H1 (cell line): ENCODE data around the gene SMIM41. TPM values are rescaled to one million over a fixed set of nuclear protein-coding genes. Genes with fewer than 3 reads are reported as not detected.

Source experiments
- CTCF ChIA-PET: fragments of 300-600 bp; sonication (Branson Sonifier 250); formaldehyde crosslinking; loops from one replicate; lab custom pipeline; 2021; ENCODE audit not compliant: partially characterized antibody; lab: Charles Lee
- POLR2A ChIA-PET: fragments of 300-600 bp; sonication (Branson Sonifier 250); formaldehyde crosslinking; loops from one replicate; lab custom pipeline; 2021; ENCODE audit warnings: inconsistent platforms; ENCODE audit not compliant: partially characterized antibody; lab: Charles Lee
- DNase-seq, 2 experiments: peaks; one replicate each; pipeline versions ENCODE4 v3.0.0 to v3.0.0-alpha.2; 2010 to 2022; ENCODE audit warnings: low spot score in 2 of 2, low read depth in 1 of 2, mixed read lengths in 1 of 2
- FAIRE-seq: peaks from 2 replicates; lab custom pipeline; 2011; peaks lifted over from hg19 to GRCh38; lab: Jason Lieb, UNC
- H2AFZ ChIP-seq: 2 replicates; pipeline ENCODE4 v1.8.1; 2012; ENCODE audit warnings: low read length, inconsistent platforms
- H2AK5ac ChIP-seq: 2 replicates; pipeline ENCODE4 v1.6.1; 2013; ENCODE audit warnings: low read depth, low read length
- H2BK120ac ChIP-seq: replicated peaks from 2 replicates; pipeline ENCODE3; 2013; ENCODE audit warnings: low read depth, low read length, inconsistent platforms
- H2BK12ac ChIP-seq: 2 replicates; pipeline ENCODE4 v1.6.1; 2013; ENCODE audit warnings: low read depth, low read length
- H2BK15ac ChIP-seq: 2 replicates; pipeline ENCODE4 v1.6.1; 2013; ENCODE audit warnings: low read length
- H2BK20ac ChIP-seq: 2 replicates; pipeline ENCODE4 v1.6.1; 2013; ENCODE audit warnings: low read length
- H2BK5ac ChIP-seq: 2 replicates; pipeline ENCODE4 v1.6.1; 2013; ENCODE audit warnings: low read depth, low read length
- H3K14ac ChIP-seq: 2 replicates; pipeline ENCODE4 v1.6.1; 2013; ENCODE audit warnings: inconsistent platforms; ENCODE audit not compliant: insufficient read length
- H3K18ac ChIP-seq: 2 replicates; pipeline ENCODE4 v1.6.1; 2013; ENCODE audit warnings: low read length; ENCODE audit errors: extremely low read depth
- H3K23ac ChIP-seq: 2 replicates; pipeline ENCODE4 v1.6.1; 2013; ENCODE audit warnings: inconsistent platforms; ENCODE audit not compliant: insufficient read length
- H3K23me2 ChIP-seq: 2 replicates; pipeline ENCODE4 v1.6.1; 2013; ENCODE audit warnings: low read depth, low read length
- H3K27ac ChIP-seq: 2 replicates; pipeline ENCODE4 v1.6.1; 2011; ENCODE audit warnings: low read depth, low read length, inconsistent platforms
- H3K27me3 ChIP-seq, 4 experiments: replicated peaks in 1 of 4; 1 replicate in 1 of 4; 2 replicates in 3 of 4; pipeline versions ENCODE4 v1.6.1 to v1.8.1; 2011 to 2013; ENCODE audit warnings: low read length in 3 of 4, mild to moderate bottlenecking in 3 of 4, inconsistent platforms in 2 of 4, mixed read lengths in 2 of 4, moderate library complexity in 1 of 4; ENCODE audit not compliant: control insufficient read depth in 3 of 4, insufficient read depth in 3 of 4; ENCODE audit errors: extremely low read depth in 1 of 4
- H3K36me3 ChIP-seq, 4 experiments: 2 replicates each; pipeline versions ENCODE4 v1.6.1 to v1.8.1; 2011 to 2013; ENCODE audit warnings: mild to moderate bottlenecking in 4 of 4, low read length in 3 of 4, moderate library complexity in 2 of 4, control low read depth in 1 of 4, inconsistent platforms in 1 of 4; ENCODE audit not compliant: insufficient read depth in 4 of 4, control insufficient read depth in 2 of 4
- H3K4ac ChIP-seq: replicated peaks from 2 replicates; pipeline ENCODE3; 2013; ENCODE audit warnings: low read length, low read depth, mixed read lengths, inconsistent platforms; ENCODE audit not compliant: insufficient read length
- H3K4me1 ChIP-seq, 4 experiments: replicated peaks in 1 of 4; 1 replicate in 1 of 4; 2 replicates in 3 of 4; pipeline versions ENCODE4 v1.6.1 to v1.8.1; 2011 to 2013; ENCODE audit warnings: low read length in 3 of 4, inconsistent platforms in 2 of 4, mixed read lengths in 1 of 4; ENCODE audit not compliant: insufficient read depth in 4 of 4, control insufficient read depth in 3 of 4
- H3K4me2 ChIP-seq, 2 experiments: 2 replicates each; pipeline versions ENCODE4 v1.6.1 to v1.8.1; 2011 to 2013; ENCODE audit warnings: low read depth in 2 of 2, low read length in 2 of 2, control low read depth in 1 of 2, inconsistent platforms in 1 of 2, mild to moderate bottlenecking in 1 of 2; ENCODE audit not compliant: insufficient read depth in 1 of 2
- H3K4me3 ChIP-seq, 4 experiments: fragments of 200-600, 300-600 bp in 1 of 4; sonication (generic), shearing (Covaris generic), sonication (Bioruptor Twin) in 1 of 4; 2 replicates each; pipeline versions ENCODE4 v1.5.1 to v1.8.1; 2011 to 2016; ENCODE audit warnings: low read length in 4 of 4, low read depth in 3 of 4, control low read depth in 2 of 4, inconsistent platforms in 2 of 4, mild to moderate bottlenecking in 2 of 4, mixed read lengths in 1 of 4, moderate library complexity in 1 of 4; ENCODE audit not compliant: insufficient read depth in 2 of 4; ENCODE audit errors: extremely low read depth in 1 of 4
- H3K56ac ChIP-seq: replicated peaks from 2 replicates; pipeline ENCODE3; 2013; ENCODE audit warnings: low read depth, mild to moderate bottlenecking, mixed read lengths, low read length, inconsistent platforms; ENCODE audit not compliant: insufficient read length
- H3K79me1 ChIP-seq: 2 replicates; pipeline ENCODE4 v1.6.1; 2013; ENCODE audit warnings: low read depth, low read length, control low read depth
- H3K79me2 ChIP-seq, 2 experiments: 2 replicates each; pipeline versions ENCODE4 v1.6.1 to v1.8.1; 2012 to 2013; ENCODE audit warnings: low read length in 2 of 2, mild to moderate bottlenecking in 2 of 2, inconsistent platforms in 1 of 2; ENCODE audit not compliant: insufficient read depth in 2 of 2, control insufficient read depth in 1 of 2
- H3K9ac ChIP-seq, 4 experiments: replicated peaks in 1 of 4; 1 replicate in 1 of 4; 2 replicates in 3 of 4; pipeline versions ENCODE4 v1.6.1 to v1.8.1; 2011 to 2013; ENCODE audit warnings: low read depth in 3 of 4, low read length in 3 of 4, control low read depth in 2 of 4, mild to moderate bottlenecking in 2 of 4, moderate library complexity in 2 of 4, inconsistent platforms in 1 of 4; ENCODE audit errors: extremely low read depth in 1 of 4
- H3K9me3 ChIP-seq, 2 experiments: 2 replicates each; pipeline versions ENCODE4 v1.6.1 to v1.8.1; 2012 to 2013; ENCODE audit warnings: mild to moderate bottlenecking in 2 of 2, moderate library complexity in 2 of 2, control low read depth in 1 of 2, inconsistent platforms in 1 of 2, low read depth in 1 of 2, low read length in 1 of 2, mixed read lengths in 1 of 2; ENCODE audit not compliant: insufficient read depth in 2 of 2
- H4K20me1 ChIP-seq, 2 experiments: replicated peaks in 1 of 2; 2 replicates each; pipeline versions ENCODE3 to v1.8.1; 2011 to 2013; ENCODE audit warnings: inconsistent platforms in 2 of 2, low read length in 2 of 2, mild to moderate bottlenecking in 1 of 2; ENCODE audit not compliant: insufficient read depth in 2 of 2, control insufficient read depth in 1 of 2
- H4K5ac ChIP-seq: 2 replicates; pipeline ENCODE4 v1.6.1; 2013; ENCODE audit warnings: low read length, low read depth, mixed read lengths, inconsistent platforms; ENCODE audit not compliant: insufficient read length
- H4K8ac ChIP-seq: 2 replicates; pipeline ENCODE4 v1.8.0; 2013; ENCODE audit warnings: mild to moderate bottlenecking, moderate library complexity, low read length, inconsistent platforms; ENCODE audit not compliant: insufficient read depth; ENCODE audit errors: extremely low read depth
- H4K91ac ChIP-seq: replicated peaks from 2 replicates; pipeline ENCODE3; 2013; ENCODE audit warnings: low read length, mixed read lengths, inconsistent platforms; ENCODE audit not compliant: insufficient read length
- CEBPB ChIP-seq: IDR thresholded peaks from 2 replicates; pipeline ENCODE4 v1.6.1; 2012; ENCODE audit warnings: low read depth, low read length
- CREB1 ChIP-seq: IDR thresholded peaks from 2 replicates; pipeline ENCODE4 v1.6.1; 2012; ENCODE audit warnings: inconsistent platforms
- FOSL1 ChIP-seq: IDR thresholded peaks from 2 replicates; pipeline ENCODE4 v1.6.1; 2011; ENCODE audit warnings: mild to moderate bottlenecking, low read depth, low read length, moderate library complexity; ENCODE audit not compliant: insufficient read depth
- MAFK ChIP-seq: IDR thresholded peaks from 2 replicates; pipeline ENCODE4 v1.6.1; 2012; ENCODE audit warnings: low read depth, mild to moderate bottlenecking, improper control_type of control experiment, low read length
- POU5F1 ChIP-seq: IDR thresholded peaks from 2 replicates; pipeline ENCODE4 v1.6.1; 2011; ENCODE audit warnings: low read depth, mild to moderate bottlenecking, low read length, moderate library complexity
- RXRA ChIP-seq: IDR thresholded peaks from 2 replicates; pipeline ENCODE4 v1.6.1; 2011; ENCODE audit warnings: low read depth, mild to moderate bottlenecking, low read length, moderate library complexity; ENCODE audit not compliant: insufficient read depth
- SP4 ChIP-seq: IDR thresholded peaks from 2 replicates; pipeline ENCODE4 v1.6.1; 2012; ENCODE audit warnings: low read length, inconsistent platforms
- WGBS, 2 experiments: shearing (Covaris generic) in 1 of 2; methylation state at CpG; one replicate each; pipeline versions ENCODE4 v1.1.6 to v1.1.7; 2013 to 2015; ENCODE audit warnings: low lambda C conversion rate in 2 of 2, mixed read lengths in 2 of 2, inconsistent platforms in 1 of 2, low coverage in 1 of 2, missing lambda C conversion rate in 1 of 2; ENCODE audit not compliant: insufficient replicate concordance in 2 of 2, insufficient coverage in 1 of 2, insufficient read length in 1 of 2; ENCODE audit errors: extremely low coverage in 1 of 2, missing lambda C conversion rate in 1 of 2; 5-methylcytosine and 5-hydroxymethylcytosine counted together
- polyA plus RNA-seq, 7 experiments: library from polyadenylated mRNA; depleted of rRNA in 3 of 7; stranded (reverse) in 5 of 7; unstranded in 2 of 7; fragments of >200 nt in 5 of 7; fragments of 200-250 nt in 2 of 7; gene quantifications; 1 replicate in 5 of 7; 2 replicates in 1 of 7; 4 replicates in 1 of 7; pipeline versions ENCODE4 v1.2.1 to v1.2.3, GENCODE V29; 2011 to 2013; ENCODE audit warnings: missing spikeins in 2 of 7, mixed read lengths in 2 of 7
- total RNA-seq: library from RNA; stranded (reverse); fragmentation: NEBNext Ultra II Directional; extraction: Animal tissue kit (Norgen Biotek cat#: 25700); gene quantifications from 2 replicates; pipeline ENCODE4 v1.2.1, GENCODE V29; 2021
- TF ChIP-seq, protein P1 (sequence below): IDR thresholded peaks from 2 replicates; pipeline ENCODE4 v1.6.1; 2011; ENCODE audit warnings: low read depth, mild to moderate bottlenecking, low read length; ENCODE audit not compliant: insufficient read depth

Gene SMIM41
- total and polyA plus RNA-seq, 2 of the 8 experiments (the other 6 are each of a cell fraction or from before 2014, with no cell fraction given): 0.28 to 0.98 TPM

DNA sequence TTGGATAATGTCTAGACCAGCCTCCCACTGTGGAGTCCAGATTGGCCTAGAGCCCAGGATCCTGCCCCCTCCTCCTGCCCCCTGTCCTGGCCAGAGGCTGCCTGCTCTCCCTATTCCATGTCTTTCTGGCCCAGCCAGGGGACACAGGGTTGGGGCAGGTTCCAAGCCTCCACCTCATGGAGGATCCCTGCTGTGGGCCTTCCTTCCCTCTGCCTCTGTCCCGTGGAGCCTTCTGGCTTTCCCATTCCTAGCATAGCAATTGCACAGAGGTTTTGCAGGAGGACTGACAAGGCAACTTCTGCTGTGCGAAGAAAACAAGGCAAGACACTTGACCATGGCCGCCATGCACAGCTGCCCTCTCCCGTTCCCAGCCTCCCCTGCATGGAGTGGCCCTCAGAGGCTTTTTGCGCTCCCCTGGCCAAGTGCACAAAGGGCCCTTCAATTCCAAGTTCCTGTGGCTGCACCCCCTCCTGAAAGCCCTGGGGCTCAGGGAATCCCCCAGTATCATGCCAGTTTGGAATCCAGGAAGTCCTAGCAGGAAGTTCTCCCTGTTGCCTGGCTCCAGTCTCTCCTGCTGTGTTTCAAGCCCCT is 70.2 kb downstream of the SMIM41 start:
- peak overlapping the region; percentile 90; the same call in 1 of the 2 replicates for H2BK12ac ChIP-seq
- CTCF ChIA-PET: interaction anchor here (0.6 to 3.5 kb wide), 18 partner anchors 9 to 721 kb away, joined by 3 to 26 read pairs (median 5); no protein-coding TSS in a partner anchor
- DNase-seq: no peak
- no peak overlapping the region for H3K4me3 ChIP-seq
- H3K56ac ChIP-seq: no peak overlapping the region
- no peak overlapping the region for H4K5ac ChIP-seq
- peak overlapping the region; percentile 4 for H4K91ac ChIP-seq
- H3K36me3 ChIP-seq: no peaks in the 10 kb centered on the region
- no peaks in the 10 kb centered on the region for H3K79me1 ChIP-seq
- POLR2A ChIA-PET: interaction anchor here (2.1 kb wide), 1 partner anchor 28 kb away, joined by 5 read pairs; no protein-coding TSS in a partner anchor
- 0 out of 2 replicates have a peak overlapping the region, but pooled peaks have one; percentile 34 for H3K27ac ChIP-seq
- no peaks in the 10 kb centered on the region for H4K20me1 ChIP-seq
- H3K23me2 ChIP-seq: no peaks in the 10 kb centered on the region; the same call in 1 of the 2 replicates
- no peak overlapping the region for H3K4ac ChIP-seq
- H2AFZ ChIP-seq: no peak overlapping the region
- H3K9ac ChIP-seq: 0 out of 7 replicates have a peak overlapping the region, but pooled peaks of 1 of the 4 experiments have one; percentile 6
- H2BK120ac ChIP-seq: no peak overlapping the region
- H2AK5ac ChIP-seq: 0 out of 2 replicates have a peak overlapping the region, but pooled peaks have one; percentile 86
- no peak overlapping the region for H3K14ac ChIP-seq
- 85% methylated on average over 5 of the region's 5 CpGs; no CpG with 5 or more reads in 1 of the 2 experiments for WGBS, 2 experiments
- H2BK15ac ChIP-seq: no peak overlapping the region
- H4K8ac ChIP-seq: no peak overlapping the region
- H3K4me2 ChIP-seq: no peak overlapping the region
- peak overlapping the region; percentile 90; the same call in 1 of the 2 replicates for H3K18ac ChIP-seq
- peaks cover 8 to 38% (median 15%) of the 10 kb centered on the region in 4 experiments for H3K4me1 ChIP-seq
- H2BK5ac ChIP-seq: peak overlapping the region; percentile 95; the same call in 1 of the 2 replicates
- no peak for FAIRE-seq
- no peaks in the 10 kb centered on the region for H3K79me2 ChIP-seq
- H3K27me3 ChIP-seq: peaks cover 0 to 4% (median 2%) of the 10 kb centered on the region in 4 experiments; a peak in 2 of 7 replicates
- no peak overlapping the region for H3K23ac ChIP-seq
- H3K9me3 ChIP-seq: no peaks in the 10 kb centered on the region
- H2BK20ac ChIP-seq: peak overlapping the region; percentile 51; the same call in 1 of the 2 replicates
- no peak for TF ChIP-seq SP4
- TF ChIP-seq CREB1: no peak
- TF ChIP-seq POU5F1: no peak
- TF ChIP-seq, protein P1, sequence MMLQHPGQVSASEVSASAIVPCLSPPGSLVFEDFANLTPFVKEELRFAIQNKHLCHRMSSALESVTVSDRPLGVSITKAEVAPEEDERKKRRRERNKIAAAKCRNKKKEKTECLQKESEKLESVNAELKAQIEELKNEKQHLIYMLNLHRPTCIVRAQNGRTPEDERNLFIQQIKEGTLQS: no peak
- TF ChIP-seq FOSL1: no peak
- TF ChIP-seq RXRA: no peak
- TF ChIP-seq CEBPB: no peak
- no peak for TF ChIP-seq MAFK
